Activated gamma-delta T cell treated with anti-CD3 and anti-CD28 coated beads, Interleukin-2, amount 50 U/mL, for 16 hours (primary cell): Measurements from ENCODE around the gene BAIAP2L2.
"Not testable (repeated sequence)": the region's sequence is repeated elsewhere in the genome, so short reads cannot be mapped to it uniquely, and the experiment has no call there.

ENCODE experiments used
- DNase-seq: peaks from one replicate; pipeline ENCODE4 v3.0.0-alpha.2; 2020; ENCODE audit warnings: low read depth

BAIAP2L2 gene

GRCh38 chr22:38081636-38081940, 28.9 kb downstream of the BAIAP2L2 start:
- no peak for DNase-seq

GRCh38 chr22:38080850-38081635, 29.4 kb downstream of the BAIAP2L2 start:
- DNase-seq = no peak

GRCh38 chr22:38080474-38080849, 30.0 kb downstream of the BAIAP2L2 start:
- no peak for DNase-seq

GRCh38 chr22:38079804-38080203, 30.7 kb downstream of the BAIAP2L2 start:
- DNase-seq = no peak

- not testable (repeated sequence) for DNase-seq
Measured at GRCh38 chr22:38079208-38079607, 31.3 kb downstream of the BAIAP2L2 start.

GRCh38 chr22:38078046-38078840, 32.2 kb downstream of the BAIAP2L2 start:
- no peak for DNase-seq

GRCh38 chr22:38077595-38077994, 32.9 kb downstream of the BAIAP2L2 start:
- no peak for DNase-seq

GRCh38 chr22:38077096-38077495, 33.4 kb downstream of the BAIAP2L2 start:
- no peak for DNase-seq

GRCh38 chr22:38075961-38076360, 34.5 kb downstream of the BAIAP2L2 start:
- no peak for DNase-seq

- DNase-seq = no peak
Measured at GRCh38 chr22:38075105-38075825, 35.2 kb downstream of the BAIAP2L2 start.

GRCh38 chr22:38074181-38075104, 36.0 kb downstream of the BAIAP2L2 start:
- DNase-seq = no peak

GRCh38 chr22:38073150-38074130, 37.0 kb downstream of the BAIAP2L2 start:
- no peak for DNase-seq

GRCh38 chr22:38072322-38073149, 37.9 kb downstream of the BAIAP2L2 start:
- DNase-seq = no peak

- DNase-seq = no peak
Measured at GRCh38 chr22:38071421-38072321, 38.8 kb downstream of the BAIAP2L2 start.

GRCh38 chr22:38070250-38070921, 40.1 kb downstream of the BAIAP2L2 start:
- no peak for DNase-seq

- no peak for DNase-seq
Measured at GRCh38 chr22:38069372-38070249, 40.9 kb downstream of the BAIAP2L2 start.
